ENCODE data around the gene DHX35.
"Not testable (repeated sequence)": the region's sequence is repeated elsewhere in the genome, so short reads cannot be mapped to it uniquely, and the experiment has no call there.

Gene DHX35

DNA sequence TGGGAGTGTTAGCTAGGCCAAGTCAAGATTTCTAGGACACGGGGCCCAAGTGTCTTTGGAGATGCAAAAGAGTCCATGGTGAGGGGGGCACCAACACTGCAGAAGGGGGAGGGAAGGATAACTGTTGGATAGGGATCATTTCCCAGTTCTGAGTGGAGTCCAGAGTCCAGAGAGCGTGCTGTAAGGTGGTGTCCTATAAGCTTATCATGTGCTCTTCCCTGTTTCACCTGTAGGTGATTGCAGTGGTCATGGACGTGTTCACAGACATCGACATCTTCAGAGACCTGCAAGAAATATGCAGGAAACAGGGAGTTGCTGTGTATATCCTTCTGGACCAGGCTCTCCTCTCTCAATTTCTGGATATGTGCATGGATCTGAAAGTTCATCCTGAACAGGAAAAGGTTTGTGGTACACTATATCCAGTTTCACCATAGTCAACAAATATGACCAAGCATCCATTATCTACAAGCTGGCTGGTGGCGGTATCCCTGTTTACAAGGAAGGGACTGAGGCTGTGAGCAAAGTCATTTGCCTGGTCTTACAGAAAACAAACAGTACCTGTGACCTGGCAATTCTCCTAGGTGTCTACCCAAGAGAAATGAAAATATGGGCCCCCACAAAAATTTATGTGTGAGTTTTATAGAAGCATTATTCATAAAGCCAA is 20.3 kb upstream of the DHX35 start:
- no peak for DNase-seq (ENCODE audit: low read depth)

DNA sequence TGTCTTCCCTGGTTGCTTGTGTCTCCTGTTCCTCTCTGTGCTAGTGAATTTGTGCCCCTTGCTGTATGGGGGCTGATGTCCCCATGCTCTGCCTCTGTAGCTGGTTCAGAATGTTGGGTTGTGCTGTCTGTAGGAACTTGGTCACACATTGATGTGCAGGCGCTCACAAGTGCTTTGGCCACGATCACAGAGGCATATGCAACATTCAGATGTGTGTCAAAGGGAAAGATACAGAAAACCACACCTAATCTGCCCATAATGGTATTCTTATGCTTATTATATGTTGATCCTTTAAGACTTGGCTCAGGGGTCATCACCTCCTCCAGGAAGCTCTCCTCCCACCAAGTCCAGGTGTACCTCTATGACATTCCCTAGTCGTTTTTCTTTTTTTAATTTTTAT is 17.1 kb upstream of the DHX35 start:
- DNase-seq (ENCODE audit: low read depth), result no peak

GRCh38 chr20:38946836-38947235 is 15.3 kb upstream of the DHX35 start:
- DNase-seq (ENCODE audit: low read depth), result no peak

GRCh38 chr20:38947931-38948362 is 14.2 kb upstream of the DHX35 start:
- DNase-seq (ENCODE audit: low read depth), result no peak

DNA sequence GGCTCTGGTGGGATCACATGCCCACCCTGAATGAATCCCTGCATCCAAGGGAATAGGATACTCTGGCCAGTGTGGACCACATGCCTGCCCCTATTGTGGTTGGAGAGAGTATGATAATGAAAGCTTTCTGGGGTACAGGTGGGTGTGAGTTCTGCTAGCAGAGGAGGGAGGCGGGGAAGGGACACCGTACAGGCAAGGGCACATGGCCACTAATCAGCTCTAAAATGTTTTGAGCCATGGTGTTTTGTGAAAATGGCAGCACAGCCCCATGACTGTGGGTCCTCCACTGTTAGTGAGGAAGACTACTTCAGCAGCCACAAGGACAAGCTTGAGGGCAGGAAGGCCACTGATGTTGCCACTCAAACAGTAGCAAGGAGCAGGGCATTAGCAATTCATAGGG is 11.9 kb upstream of the DHX35 start:
- DNase-seq (ENCODE audit: low read depth), result no peak

GRCh38 chr20:38951611-38952010 is 10.5 kb upstream of the DHX35 start:
- DNase-seq (ENCODE audit: low read depth), result no peak

DNA sequence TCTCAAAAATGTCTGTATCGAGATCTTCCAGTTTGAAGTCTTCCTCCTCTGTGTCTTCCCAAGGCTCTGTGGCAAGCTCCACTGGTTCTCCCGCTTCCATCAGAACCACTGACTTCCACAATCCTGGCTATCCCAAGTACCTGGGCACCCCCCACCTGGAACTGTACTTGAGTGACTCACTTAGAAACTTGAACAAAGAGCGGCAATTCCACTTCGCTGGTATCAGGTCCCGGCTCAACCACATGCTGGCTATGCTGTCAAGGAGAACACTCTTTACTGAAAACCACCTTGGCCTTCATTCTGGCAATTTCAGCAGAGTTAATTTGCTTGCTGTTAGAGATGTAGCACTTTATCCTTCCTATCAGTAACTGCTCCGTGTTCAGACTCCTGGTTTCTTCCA is 10.0 kb upstream of the DHX35 start:
- DNase-seq (ENCODE audit: low read depth), result no peak

DNA sequence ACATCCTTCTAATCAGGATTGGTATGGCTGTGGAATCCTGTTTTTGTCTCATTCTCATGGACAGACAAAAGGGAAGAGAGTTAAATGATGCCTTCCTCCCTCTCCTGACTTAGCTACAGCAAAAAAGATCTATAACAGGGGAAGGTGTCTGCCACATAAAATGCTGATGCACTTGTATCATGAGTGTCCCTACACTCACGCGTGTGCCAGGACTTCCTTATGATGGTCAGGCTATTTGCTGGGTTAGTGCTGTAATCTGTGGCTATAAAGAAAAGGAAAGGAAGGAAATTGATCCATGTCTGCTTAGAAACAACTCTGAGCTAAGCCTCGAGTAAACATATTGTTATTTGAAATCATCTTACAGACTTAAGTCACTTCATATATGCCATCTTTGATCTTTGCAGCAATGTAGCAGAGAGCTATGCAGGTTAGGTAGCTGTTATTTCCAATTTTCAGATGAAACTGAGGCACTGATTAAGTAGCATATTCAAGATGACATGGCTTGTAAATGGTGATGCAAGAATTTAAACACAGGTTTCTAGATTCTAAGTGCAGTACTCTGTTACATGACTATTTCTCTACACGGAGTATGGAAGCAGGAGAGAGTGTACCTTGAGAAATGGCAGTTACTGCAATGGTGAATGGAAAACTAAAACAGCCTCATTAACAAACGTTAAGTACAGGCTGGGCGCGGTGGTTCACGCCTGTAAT is 8.4 kb upstream of the DHX35 start:
- DNase-seq (ENCODE audit: low read depth), result no peak

DNA sequence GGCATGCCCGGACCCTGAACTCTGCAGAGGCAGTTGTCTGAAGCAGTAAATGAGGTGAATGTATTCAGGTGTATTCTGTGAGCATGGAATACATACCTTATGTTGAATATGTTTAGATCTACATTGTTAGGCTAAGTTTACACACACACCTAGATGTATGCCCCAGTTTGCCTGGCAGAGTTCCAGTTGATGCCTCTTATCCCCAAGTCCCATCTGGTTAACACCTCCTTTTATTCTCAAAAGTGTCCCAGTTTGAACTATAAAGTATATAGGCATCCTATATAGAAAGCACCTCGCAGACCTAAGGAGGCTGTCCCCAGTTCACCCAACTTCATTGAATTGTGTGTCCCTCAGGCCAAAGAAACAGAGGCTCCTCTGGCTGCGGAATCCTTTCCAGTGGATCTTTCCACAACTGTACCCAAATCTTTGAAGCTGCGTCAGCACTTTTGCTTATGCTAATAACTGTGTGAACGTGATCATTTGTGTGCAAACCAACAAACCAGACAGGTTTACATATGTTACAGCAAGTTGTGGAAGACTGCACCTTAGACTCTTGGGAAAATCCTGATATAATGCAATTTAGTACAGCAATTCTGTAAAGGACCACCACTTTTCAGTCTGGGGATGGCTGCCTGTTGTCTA is 4.8 kb upstream of the DHX35 start:
- DNase-seq (ENCODE audit: low read depth), result no peak

- no peak for DNase-seq (ENCODE audit: low read depth)
These were observed 4.1 kb upstream of the DHX35 start for GRCh38 chr20:38957915-38958485.

- DNase-seq (ENCODE audit: low read depth), result not testable (repeated sequence)
These were observed 1.9 kb upstream of the DHX35 start for GRCh38 chr20:38960187-38960687.

- DNase-seq (ENCODE audit: low read depth), result no peak
These were observed 557 bp upstream of the DHX35 start for GRCh38 chr20:38961530-38962043.

- no peak for DNase-seq (ENCODE audit: low read depth)
These were observed 821 bp downstream of the DHX35 start for GRCh38 chr20:38962928-38963401.

DNA sequence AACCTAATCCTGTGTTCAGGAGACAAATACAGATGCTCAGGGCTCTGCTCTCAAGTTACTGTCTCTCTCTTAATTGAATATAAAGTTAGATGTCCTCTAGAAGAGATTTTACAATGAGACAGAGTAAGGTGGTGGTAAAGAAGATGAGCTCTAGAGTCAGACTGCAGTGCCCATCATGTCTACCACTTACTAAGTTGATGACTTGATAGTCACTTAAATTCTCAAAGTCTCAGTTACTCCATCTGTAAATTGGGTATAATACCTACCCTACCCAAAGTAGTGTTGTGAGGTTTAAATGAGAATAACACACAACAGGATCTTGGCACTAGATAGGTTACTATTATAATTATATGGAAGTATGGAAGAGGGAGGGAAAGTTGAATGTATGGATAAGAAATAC is 1.6 kb downstream of the DHX35 start:
- no peak for DNase-seq (ENCODE audit: low read depth)

GRCh38 chr20:38965264-38965663 is 3.1 kb downstream of the DHX35 start:
- DNase-seq (ENCODE audit: low read depth), result no peak

DNA sequence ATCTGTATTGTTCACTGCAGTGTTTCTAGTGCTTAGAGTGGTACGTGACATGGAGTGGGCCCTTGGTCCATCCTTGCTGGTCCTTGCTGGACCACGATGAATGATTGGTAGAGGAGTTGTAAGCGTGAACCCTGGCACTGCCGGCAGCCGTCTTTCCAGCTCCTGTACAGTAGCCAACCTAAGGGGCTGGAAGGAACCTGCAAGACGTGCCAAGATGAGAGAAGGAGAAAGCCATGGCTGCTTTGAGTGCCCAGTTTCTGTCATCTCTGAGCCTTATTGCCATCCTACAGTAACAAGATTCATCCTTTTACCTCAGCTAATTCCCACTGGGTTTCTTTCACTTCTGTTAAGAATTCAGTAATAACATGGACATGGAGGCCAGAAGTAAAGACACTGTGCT is 5.9 kb downstream of the DHX35 start:
- DNase-seq (ENCODE audit: low read depth), result no peak

DNA sequence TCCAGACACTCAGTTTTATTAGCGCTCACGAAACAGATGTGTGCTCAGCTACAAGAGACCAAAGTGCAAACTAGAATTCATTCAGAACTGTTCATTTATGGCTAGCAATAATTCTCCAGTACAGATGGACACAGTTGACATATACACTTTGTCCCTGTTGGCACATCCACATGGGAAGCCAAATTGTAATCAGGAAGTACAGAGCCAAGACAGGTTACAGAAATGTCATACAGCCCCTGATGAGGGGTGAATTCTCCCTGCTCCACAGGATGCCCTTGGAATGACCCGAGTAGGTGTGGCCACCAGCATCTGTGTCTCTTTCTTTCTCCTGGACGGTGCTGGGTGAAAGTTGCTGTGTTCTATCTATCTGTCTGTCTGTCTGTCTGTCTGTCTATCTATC is 7.6 kb downstream of the DHX35 start:
- no peak for DNase-seq (ENCODE audit: low read depth)

GRCh38 chr20:38970302-38970701 is 8.2 kb downstream of the DHX35 start:
- DNase-seq (ENCODE audit: low read depth), result peak; percentile 51

- DNase-seq (ENCODE audit: low read depth), result no peak
These were observed 11.0 kb downstream of the DHX35 start for GRCh38 chr20:38973107-38973506.

DNA sequence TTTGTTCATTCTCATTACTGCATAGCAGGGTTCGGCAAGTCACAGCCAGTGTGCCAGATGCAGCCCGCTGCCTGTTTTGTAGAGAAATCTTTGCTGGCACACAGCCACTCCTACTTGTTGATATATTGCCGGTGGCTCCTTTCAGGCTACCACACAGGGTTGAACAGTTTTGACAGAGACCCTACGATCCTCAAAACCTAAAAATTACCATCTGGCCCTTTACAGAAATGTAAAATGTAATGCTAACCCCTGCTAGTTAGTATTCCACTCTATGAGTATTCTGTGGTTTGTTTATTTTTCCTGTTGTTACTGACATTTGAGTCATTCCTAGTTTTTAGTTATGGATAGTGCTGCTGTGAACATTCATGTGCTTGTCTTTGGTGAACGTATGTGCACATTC is 11.5 kb downstream of the DHX35 start:
- DNase-seq (ENCODE audit: low read depth), result no peak

DNA sequence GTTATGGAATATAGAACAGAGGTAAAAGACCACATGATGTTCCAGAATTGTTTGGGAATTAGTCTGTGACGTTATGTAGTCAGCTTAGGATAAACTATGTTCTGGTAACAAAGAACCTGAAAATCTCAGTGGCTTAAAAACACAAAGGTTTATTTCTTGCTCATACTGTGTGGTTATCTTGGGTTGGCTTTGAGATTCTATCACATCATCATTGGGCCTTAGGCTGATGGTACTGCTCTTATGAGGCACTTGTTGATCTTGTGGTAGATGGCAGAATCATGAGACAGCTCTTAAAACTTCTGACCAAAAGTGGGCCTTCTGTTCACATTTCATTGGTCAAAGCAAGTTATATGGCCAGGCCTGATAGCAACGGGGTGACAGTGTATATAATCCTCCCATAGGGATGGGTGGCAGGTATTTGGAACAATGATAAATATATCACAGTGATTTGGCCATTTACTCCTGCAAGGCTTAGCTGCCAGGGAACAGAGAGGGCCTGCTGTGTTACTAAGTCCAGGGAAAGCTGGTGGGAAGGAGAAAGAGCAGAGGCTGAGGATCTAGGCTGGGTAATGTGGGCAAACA is 13.5 kb downstream of the DHX35 start:
- no peak for DNase-seq (ENCODE audit: low read depth)

DNA sequence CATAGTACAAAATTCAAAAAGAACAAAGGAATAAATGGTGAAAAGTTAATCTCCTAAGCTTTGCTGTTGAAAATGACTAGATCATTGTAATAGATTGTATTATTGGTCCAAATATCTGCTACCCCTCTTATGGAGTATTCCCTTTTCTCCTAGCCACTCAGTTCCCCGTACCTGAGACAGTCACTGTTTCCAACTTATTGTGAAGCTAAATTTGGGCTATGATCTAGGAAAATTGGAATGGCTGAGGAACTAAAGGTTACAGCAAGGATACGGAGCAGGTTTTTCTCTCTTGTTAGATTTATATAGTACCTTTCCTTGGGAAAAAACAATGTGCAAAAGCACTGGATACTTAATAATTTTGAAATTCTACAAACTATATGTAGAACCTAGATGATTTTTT is 17.3 kb downstream of the DHX35 start:
- no peak for DNase-seq (ENCODE audit: low read depth)
